ENCODE results near the gene NCR2.

NCR2 gene

GRCh38 chr6:41392246-41392645 is 56.8 kb downstream of the NCR2 start:
- in situ Hi-C loops (cut with HindIII; ENCODE audit: low sequenced_read_pairs): loop anchor here (5.0 to 10.0 kb wide), 2 partner anchors 65 to 203 kb away; no protein-coding TSS in a partner anchor

- in situ Hi-C loops (cut with HindIII; ENCODE audit: low sequenced_read_pairs): loop anchor here (10.0 kb wide), 1 partner anchor 198 kb away; no protein-coding TSS in a partner anchor
Observed at GRCh38 chr6:41396335-41396734, 60.9 kb downstream of the NCR2 start.

DNA sequence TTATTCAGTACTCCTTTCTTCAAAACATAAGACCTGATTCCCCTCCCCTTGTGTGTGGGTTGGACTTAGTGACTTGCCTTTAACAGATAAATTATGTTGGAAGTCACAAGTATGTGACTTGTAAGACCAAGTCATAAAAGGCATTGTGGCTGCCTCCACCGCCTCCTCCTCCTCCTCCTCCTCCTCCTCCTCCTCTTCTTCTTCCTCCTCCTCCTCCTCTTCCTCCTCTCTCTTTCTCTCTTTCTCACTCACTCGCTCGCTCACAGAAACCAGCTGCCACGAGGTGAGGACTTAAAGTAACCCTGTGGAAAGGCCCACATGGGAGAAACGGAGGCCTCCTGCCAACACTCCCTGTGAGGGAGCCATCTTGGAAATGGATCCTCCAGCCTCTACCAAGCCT is 64.0 kb downstream of the NCR2 start:
- in situ Hi-C loops (cut with HindIII; ENCODE audit: low sequenced_read_pairs): loop anchor here (10.0 kb wide), 1 partner anchor 195 kb away; no protein-coding TSS in a partner anchor
